Stomach (tissue), 9 donors: Measurements from ENCODE around the gene CHRM4. TPM values are rescaled to one million over a fixed set of nuclear protein-coding genes. Genes with fewer than 3 reads are reported as not detected.
A peak's percentile ranks its signal among the peaks of the same experiment; 100 is the strongest.

Source experiments
- DNase-seq, 2 donors: peaks; one replicate each; pipeline versions ENCODE4 v3.0.0 to v3.0.0-alpha.2; 2013 to 2019
- H3K27ac ChIP-seq, 5 donors: fragments of 200-600 bp in 4 of 5; sonication (generic) in 4 of 5; one replicate each; pipeline ENCODE4 v1.5.1; 2013 to 2019; ENCODE audit warnings: mild to moderate bottlenecking in 1 of 5, moderate library complexity in 1 of 5
- H3K27me3 ChIP-seq, 3 donors: fragments of 200-600 bp; sonication (generic); one replicate each; pipeline ENCODE4 v1.5.1; 2017 to 2019; ENCODE audit warnings: mixed run types in 1 of 3
- H3K36me3 ChIP-seq, 4 donors: fragments of 200-600 bp; sonication (generic); 1 replicate in 3 of 4; 2 replicates in 1 of 4; pipeline ENCODE4 v1.5.1; 2016 to 2019
- H3K4me1 ChIP-seq, 4 donors: fragments of 200-600 bp; sonication (generic); one replicate each; pipeline ENCODE4 v1.5.1; 2016 to 2019
- H3K4me3 ChIP-seq, 4 donors: fragments of 200-600 bp; sonication (generic) in 3 of 4; one replicate each; pipeline ENCODE4 v1.5.1; 2016 to 2019; ENCODE audit warnings: mild to moderate bottlenecking in 1 of 4
- H3K9me3 ChIP-seq, 4 donors: fragments of 200-600 bp; sonication (generic); one replicate each; pipeline ENCODE4 v1.5.1; 2016 to 2019
- EP300 ChIP-seq: sonication (generic); formaldehyde crosslinking; IDR thresholded peaks from one replicate; pipeline ENCODE4 v1.6.1; 2017; ENCODE audit warnings: antibody characterized with exemption
- POLR2A ChIP-seq, 4 donors: fragments of 450-650 bp; IDR thresholded peaks; one replicate each; pipeline ENCODE4 v1.6.1; 2016; ENCODE audit warnings: antibody characterized with exemption in 4 of 4, control low read depth in 2 of 4, mild to moderate bottlenecking in 1 of 4, moderate library complexity in 1 of 4
- POLR2AphosphoS5 ChIP-seq, 3 donors: sonication (generic); formaldehyde crosslinking; IDR thresholded peaks; one replicate each; pipeline ENCODE4 v1.6.1; 2016; ENCODE audit warnings: antibody characterized with exemption in 3 of 3
- WGBS, 5 donors: extraction: QIAGEN DNeasy Blood & Tissue Kit in 3 of 5; methylation state at CpG; one replicate each; pipeline versions ENCODE4 v1.1.5 to v1.1.7; 2013 to 2018; 5-methylcytosine and 5-hydroxymethylcytosine counted together
- intact Hi-C: fragments of 100-400 bp; cut with DNase I; formaldehyde crosslinking; loops from one replicate; pipeline ENCODE4 v1.15.1; 2023; ENCODE audit warnings: low total_unique reads
- polyA plus RNA-seq, 3 donors: library from polyadenylated mRNA; stranded (reverse); fragments of 200-250 nt; gene quantifications; one replicate each; pipeline ENCODE4 v1.2.3, GENCODE V29; 2013
- total RNA-seq, 5 donors: library from RNA; depleted of rRNA; stranded (reverse); fragments of >200 nt; gene quantifications; one replicate each; pipeline versions ENCODE4 v1.1.0 to v1.2.3, GENCODE V29; 2014 to 2016
- TF ChIP-seq, protein P1 (sequence below), 7 experiments: fragments of 450-650 bp in 4 of 7; fragments of 200-600 bp in 3 of 7; sonication (generic) in 3 of 7; IDR thresholded peaks; one replicate each; pipeline ENCODE4 v1.5.1; 2016 to 2019; ENCODE audit warnings: antibody characterized with exemption in 7 of 7, control low read depth in 2 of 7, mild to moderate bottlenecking in 1 of 7
- donor health status: healthy with polysubstance abuse.
- donor health status: Bipolar disorder and iron deficiency.
- donor health status: healthy.

The CHRM4 gene
- total and polyA plus RNA-seq, 8 donors = 0.37 to 2.8 TPM; not detected in 6

DNA sequence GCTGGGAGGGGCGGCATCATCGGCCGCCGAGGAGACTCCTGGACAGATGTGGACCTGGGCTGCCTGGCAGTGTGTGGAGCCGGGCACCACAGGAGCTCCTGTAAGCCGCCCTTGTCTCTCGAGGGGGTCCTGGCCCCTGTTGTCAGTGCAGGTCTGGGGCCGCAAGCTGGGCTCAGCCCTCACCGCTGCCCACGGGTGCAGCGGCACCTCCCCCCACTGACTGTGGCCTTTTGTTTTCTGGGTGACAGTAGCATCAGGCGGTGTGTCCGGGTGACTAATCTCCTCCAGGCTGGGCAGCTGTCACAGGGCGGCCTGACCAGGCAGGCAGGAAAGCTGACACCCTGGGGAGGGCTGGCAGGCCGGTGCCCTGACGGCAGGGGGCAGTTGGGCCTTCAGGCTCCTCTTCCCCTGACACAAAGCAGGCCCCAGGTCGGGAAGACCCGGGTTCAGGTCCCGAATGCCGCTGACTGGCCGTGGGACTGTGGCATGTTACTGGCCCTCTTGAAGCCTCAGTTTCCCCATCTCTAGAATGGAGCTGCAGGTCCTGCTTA, 28.0 kb downstream of the CHRM4 start:
- Histone ChIP-seq H3K4me1 (peaks cover 36 to 70% (median 55%) of the 10 kb centered on the region in 4 donors), H3K36me3 (peaks cover 0 to 19% (median 15%) of the 10 kb centered on the region in 4 donors), H3K27me3 (no peaks in the 10 kb centered on the region), H3K27ac (peak overlapping the region; percentile 11 to 86 (median 81)), H3K4me3 (peak overlapping the region in 3 of 4 donors; percentile 3 to 18 (median 5)), H3K9me3 (no peaks in the 10 kb centered on the region)
- intact Hi-C loops = no loop called here
- TF ChIP-seq POLR2AphosphoS5 (IDR thresholded peaks at IDR 0.05) = no peak
- no peak for TF ChIP-seq EP300
- TF ChIP-seq, protein P1, sequence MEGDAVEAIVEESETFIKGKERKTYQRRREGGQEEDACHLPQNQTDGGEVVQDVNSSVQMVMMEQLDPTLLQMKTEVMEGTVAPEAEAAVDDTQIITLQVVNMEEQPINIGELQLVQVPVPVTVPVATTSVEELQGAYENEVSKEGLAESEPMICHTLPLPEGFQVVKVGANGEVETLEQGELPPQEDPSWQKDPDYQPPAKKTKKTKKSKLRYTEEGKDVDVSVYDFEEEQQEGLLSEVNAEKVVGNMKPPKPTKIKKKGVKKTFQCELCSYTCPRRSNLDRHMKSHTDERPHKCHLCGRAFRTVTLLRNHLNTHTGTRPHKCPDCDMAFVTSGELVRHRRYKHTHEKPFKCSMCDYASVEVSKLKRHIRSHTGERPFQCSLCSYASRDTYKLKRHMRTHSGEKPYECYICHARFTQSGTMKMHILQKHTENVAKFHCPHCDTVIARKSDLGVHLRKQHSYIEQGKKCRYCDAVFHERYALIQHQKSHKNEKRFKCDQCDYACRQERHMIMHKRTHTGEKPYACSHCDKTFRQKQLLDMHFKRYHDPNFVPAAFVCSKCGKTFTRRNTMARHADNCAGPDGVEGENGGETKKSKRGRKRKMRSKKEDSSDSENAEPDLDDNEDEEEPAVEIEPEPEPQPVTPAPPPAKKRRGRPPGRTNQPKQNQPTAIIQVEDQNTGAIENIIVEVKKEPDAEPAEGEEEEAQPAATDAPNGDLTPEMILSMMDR (IDR thresholded peaks at IDR 0.05) = no peak
- TF ChIP-seq POLR2A (IDR thresholded peaks at IDR 0.05) = no peak
- no peak for DNase-seq
- 69 to 79% (median 77%) methylated on average over 13 to 21 of the region's 21 CpGs for WGBS, 5 donors

DNA sequence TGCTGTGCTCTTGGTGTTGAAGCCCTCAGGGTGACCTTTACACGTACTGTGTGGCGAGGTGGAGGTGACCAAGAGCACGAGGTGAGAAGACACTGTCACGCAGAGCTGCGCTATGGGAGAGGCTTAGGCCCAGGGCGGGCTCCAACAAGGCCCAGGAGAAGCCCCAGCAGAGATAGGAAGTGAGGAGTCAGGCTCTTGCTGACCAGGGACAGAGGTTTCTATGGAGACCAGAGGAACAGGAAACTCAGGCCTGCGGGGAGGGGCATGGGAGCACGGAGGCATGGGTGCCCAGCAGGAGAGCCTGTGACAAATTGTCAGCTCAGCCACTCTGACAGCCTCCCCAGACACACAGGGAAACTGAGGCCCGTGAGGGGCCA, 28.6 kb downstream of the CHRM4 start:
- H3K4me1 ChIP-seq = peaks cover 38 to 75% (median 60%) of the 10 kb centered on the region in 4 donors
- WGBS, 5 donors = 52 to 56% (median 54%) methylated on average over 9 of the region's 9 CpGs
- H3K9me3 ChIP-seq = no peaks in the 10 kb centered on the region
- TF ChIP-seq POLR2AphosphoS5 (IDR thresholded peaks at IDR 0.05) (no peak), EP300 (no peak), POLR2A (IDR thresholded peaks at IDR 0.05) (no peak)
- TF ChIP-seq, protein P1 (IDR thresholded peaks at IDR 0.05) = no peak
- DNase-seq = peak; percentile 46 to 79
- H3K4me3 ChIP-seq = peak overlapping the region in 3 of 4 donors; percentile 3 to 18 (median 5)
- H3K36me3 ChIP-seq = peaks cover 0 to 14% (median 10%) of the 10 kb centered on the region in 4 donors
- intact Hi-C loops = no loop called here
- H3K27me3 ChIP-seq = no peaks in the 10 kb centered on the region
- peak overlapping the region; percentile 39 to 86 (median 81) for H3K27ac ChIP-seq

DNA sequence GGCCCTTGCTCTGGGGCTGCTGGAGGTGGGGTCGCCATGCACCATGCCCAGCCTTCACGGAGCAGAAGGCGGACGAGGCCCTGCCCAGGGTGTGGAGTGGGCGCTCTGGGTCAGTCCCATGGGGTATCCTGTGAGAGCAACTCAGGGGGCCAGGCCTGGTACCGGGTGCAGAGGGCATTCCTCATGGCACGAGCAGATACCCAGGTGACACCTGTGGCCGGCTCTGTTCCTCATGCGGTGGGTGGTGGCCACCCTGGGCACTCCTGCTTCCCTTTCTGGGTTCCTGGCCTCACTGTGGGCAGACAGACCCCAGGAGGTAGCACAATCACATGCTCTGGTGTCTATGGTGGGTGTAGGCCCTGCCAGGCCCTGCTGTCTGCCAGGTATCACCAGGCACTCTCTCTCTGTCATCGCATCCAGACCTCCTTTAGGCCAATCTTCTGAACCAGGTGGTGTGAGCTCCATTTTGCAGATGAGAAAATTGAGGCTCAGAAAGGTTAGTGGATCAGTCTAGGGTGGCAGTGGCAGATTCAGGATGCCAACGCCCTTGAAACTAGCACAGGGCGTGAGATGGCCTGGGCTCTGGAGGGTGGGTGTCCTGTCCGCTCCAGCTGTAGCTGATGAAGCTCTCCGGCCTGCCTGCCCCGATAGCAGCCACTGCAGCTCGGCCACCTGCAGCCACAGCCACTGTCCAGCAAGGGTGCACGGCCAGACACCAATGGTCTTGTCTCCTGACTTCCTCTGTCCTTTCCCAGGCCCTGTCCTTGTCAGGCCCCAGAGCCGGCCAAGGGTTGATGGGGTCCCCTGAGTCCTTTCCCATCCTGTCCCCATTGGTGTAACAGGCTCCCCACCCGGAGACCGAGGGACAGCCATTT, 29.2 kb downstream of the CHRM4 start:
- no peaks in the 10 kb centered on the region for H3K9me3 ChIP-seq
- H3K27me3 ChIP-seq = no peaks in the 10 kb centered on the region
- DNase-seq = no peak
- WGBS, 5 donors = 76 to 87% (median 83%) methylated on average over 16 to 20 of the region's 20 CpGs
- TF ChIP-seq, protein P1 (IDR thresholded peaks at IDR 0.05) = no peak
- TF ChIP-seq POLR2AphosphoS5 (IDR thresholded peaks at IDR 0.05) (no peak), EP300 (no peak), POLR2A (IDR thresholded peaks at IDR 0.05) (no peak)
- H3K36me3 ChIP-seq = peaks cover 0 to 10% (median 7%) of the 10 kb centered on the region in 4 donors
- H3K4me3 ChIP-seq = peak overlapping the region; percentile 31 to 43 (median 40)
- peak overlapping the region; percentile 39 to 86 (median 81) for H3K27ac ChIP-seq
- intact Hi-C loops = no loop called here
- peaks cover 42 to 75% (median 60%) of the 10 kb centered on the region in 4 donors for H3K4me1 ChIP-seq

DNA sequence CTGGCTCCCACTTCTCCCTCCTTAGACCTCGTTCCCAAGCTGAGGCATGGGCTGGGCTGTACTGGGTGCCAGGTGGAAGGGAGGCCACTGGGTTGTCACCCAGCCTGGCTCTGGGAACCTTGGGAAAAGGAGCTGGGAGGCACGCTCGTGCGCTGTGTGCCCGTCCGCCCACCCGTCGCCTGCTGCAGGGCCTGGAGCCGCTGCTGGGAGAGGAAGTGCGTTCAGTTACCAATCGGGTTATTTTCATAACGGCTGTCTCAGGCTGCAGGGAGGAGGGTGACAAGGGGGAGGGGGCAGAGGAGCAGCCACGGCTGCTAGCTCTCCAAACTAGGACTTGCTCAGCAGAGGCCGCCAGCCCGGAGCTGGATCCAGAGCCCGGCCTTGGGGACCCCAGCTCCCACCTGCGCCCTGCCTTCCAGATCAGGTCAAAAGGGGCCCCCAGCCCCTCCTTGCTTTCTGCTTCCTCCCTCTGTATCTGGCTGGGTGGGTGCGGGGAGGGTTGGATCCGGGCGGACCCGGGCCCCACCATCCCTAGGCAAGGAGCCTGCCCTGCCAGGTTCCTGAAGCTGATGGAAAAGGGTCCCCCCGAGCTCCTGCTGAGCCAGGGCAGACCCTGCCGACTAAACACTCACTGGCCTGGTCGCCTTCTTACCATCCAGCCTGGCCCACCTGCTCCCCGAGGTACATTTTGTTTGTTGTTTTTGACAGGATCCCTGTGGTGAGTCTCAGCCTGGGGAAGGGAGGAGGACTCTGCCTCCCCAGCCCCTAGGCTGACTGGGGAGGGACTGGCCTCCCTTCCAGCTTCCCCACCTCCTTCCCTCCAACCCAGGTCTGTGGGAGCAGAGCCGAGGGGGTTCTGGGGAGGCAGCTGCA, 30.1 kb downstream of the CHRM4 start:
- peak in 1 of 2 donors; percentile 91 for DNase-seq
- no peaks in the 10 kb centered on the region for H3K9me3 ChIP-seq
- intact Hi-C loops = no loop called here
- TF ChIP-seq POLR2AphosphoS5 (IDR thresholded peaks at IDR 0.05) (peak; percentile 15 to 56 (median 33)), EP300 (no peak)
- TF ChIP-seq, protein P1 (IDR thresholded peaks at IDR 0.05) = no peak
- H3K36me3 ChIP-seq = peaks cover 0 to 6% (median 3%) of the 10 kb centered on the region in 4 donors
- H3K4me1 ChIP-seq = peaks cover 50 to 75% (median 61%) of the 10 kb centered on the region in 4 donors
- H3K4me3 ChIP-seq = peak overlapping the region; percentile 31 to 43 (median 40)
- H3K27ac ChIP-seq = peak overlapping the region; percentile 26 to 86 (median 81)
- H3K27me3 ChIP-seq = no peaks in the 10 kb centered on the region
- WGBS, 5 donors = 11 to 36% (median 24%) methylated on average over 21 to 26 of the region's 26 CpGs
